ENCODE data around the gene IFT88.

Gene IFT88

GRCh38 chr13:20686863-20687579, 120.1 kb downstream of the IFT88 start:
- no peak for ATAC-seq
- no peak for DNase-seq

DNA sequence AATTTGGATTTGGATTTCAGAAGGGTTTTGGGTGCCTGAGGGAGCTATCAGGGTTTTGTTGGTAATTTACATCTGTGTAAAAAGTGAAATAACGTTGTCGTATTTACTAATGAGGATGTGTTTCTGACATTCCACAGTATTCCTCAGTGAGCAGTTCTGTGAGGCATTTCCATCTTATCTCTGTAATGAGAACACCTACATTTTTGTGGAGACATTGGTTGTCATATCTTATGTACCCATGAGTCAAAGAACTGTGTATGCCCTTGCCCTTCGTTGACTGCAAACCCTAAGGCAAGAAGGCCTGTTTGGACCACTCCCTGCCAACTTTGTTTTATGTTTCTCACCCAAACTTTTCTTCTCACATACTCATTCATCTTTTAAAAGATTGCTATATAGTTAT, 122.3 kb downstream of the IFT88 start:
- ATAC-seq (no peak), DNase-seq (no peak)

DNA sequence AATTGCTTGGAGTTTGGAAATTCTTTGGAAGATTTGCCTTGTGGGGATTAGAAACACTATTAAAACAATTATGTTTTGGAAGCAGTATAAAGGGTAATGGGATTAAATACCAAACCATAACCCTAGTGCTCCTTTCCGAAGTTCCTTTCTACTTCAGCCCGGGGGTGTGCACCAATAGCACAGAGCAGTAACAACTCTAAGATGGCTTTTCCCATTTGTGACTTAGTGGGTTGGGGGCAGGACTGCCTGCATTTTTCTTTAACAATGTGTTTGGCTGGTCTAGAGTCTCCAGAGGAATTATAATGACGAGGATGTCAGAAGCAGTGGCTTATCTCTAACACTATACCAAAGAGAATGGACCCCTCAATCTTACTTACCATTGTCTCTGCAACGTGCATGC, 124.7 kb downstream of the IFT88 start:
- no peak for ATAC-seq
- no peak for DNase-seq

- ATAC-seq, result no peak
- no peak for DNase-seq
These were observed 129.1 kb downstream of the IFT88 start for GRCh38 chr13:20696073-20696472.

DNA sequence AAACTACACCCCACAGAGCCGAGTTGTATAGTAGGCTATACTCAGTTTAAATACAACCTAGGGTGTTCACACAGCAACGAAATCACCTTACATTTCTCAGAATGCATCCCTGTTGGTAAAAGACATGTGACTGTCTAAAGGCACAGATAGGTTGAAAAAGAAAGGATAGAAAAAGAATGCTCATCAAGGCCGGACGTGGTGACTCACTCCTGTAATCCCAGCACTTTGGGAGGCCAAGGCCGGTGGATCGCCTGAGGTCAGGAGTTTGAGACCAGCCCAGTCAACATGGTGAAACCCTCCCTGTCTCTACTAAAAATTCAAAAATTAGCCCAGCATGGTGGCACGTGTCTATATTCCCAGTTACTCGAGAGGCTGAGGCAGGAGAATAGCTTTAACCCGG, 132.8 kb downstream of the IFT88 start:
- ATAC-seq (no peak), DNase-seq (no peak)

DNA sequence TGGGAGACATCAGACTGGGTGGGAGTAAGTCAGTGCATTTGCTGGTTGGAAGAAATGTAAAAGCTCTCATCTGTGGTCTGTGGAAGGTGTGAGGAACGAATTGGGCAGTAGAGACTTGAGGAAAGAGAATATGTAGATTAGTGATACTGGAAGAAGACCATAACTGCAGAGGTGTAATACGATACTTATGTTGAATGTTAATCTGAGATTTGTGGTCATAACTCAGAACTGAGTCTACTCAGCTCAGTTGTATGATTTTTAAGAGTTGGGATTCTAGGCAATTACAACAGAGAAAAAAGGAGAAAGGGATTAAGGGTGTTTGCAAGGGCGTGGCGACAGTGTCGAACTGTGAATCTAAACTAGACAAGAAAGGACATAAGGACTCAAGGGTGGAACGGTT, 133.3 kb downstream of the IFT88 start:
- no peak for ATAC-seq
- DNase-seq, result no peak

DNA sequence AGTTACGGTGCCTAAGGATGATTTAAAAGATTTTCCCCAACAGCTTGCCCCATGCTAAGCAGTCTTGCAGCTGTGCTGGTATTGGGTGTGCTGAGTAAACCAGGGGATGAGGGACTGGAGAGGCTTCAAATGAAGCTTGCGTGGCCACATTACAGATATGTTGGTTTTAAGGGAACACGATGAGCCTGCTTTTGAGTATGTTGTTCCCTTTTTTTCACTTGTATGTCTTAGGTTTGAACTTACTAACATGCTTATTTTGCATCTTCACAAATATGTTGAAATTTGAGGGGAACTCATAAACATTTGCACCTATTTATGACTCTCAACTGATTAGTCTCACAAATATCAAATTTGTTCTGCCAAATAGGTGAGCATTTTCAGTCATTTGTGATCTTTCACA, 134.5 kb downstream of the IFT88 start:
- no peak for DNase-seq
- ATAC-seq, result no peak

DNA sequence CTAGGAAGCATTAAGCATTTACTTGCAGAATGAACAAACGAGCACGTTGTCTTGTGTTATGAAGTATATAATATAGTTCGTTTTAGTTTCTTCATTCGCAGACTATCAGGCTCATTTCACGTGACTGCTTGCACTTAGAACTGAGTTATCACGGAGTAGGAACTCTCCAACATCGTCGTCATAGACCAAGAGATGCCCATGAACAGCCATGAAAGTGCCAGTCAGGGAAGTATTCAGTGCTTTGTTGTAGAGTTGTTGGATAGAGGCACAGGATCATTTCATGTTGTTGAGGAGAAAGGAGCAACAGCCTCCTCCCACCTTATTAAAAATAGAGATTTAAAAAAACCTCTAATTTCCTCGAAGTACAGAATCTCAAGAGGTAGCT, 135.6 kb downstream of the IFT88 start:
- DNase-seq (no peak), ATAC-seq (no peak)

- ATAC-seq (peak; percentile 24), DNase-seq (peak; percentile 52)
These were observed 136.2 kb downstream of the IFT88 start, which contains the start of gene IL17D for GRCh38 chr13:20702915-20703779. Gene IL17D, plus strand, starts transcription at chr13:20703699. Its CDS starts 303 bp downstream, at chr13:20704002.

- ATAC-seq, result peak; percentile 86
- peak; percentile 79 for DNase-seq
These were observed 137.0 kb downstream of the IFT88 start for GRCh38 chr13:20703780-20704458.

- DNase-seq, result no peak
- ATAC-seq, result no peak
These were observed 137.6 kb downstream of the IFT88 start for GRCh38 chr13:20704459-20705069.

DNA sequence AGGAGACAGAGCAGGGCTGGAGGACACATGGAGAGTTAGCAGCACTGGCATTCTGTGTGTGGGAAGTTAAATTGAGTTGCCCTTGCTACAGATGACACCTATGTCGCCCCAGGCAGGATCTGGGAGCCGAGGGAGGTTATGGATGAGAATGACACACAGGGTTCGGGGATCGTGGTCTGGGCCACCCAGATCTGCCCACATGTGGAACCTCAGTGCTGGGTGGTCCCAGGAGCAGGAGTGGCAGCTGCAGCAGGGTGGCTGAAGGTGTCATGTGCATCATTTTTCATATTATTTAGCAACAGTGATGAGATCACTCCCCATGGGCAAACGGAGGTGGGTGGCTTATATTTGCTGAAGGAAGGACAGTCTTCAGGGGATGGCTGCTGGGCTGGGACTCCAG, 139.7 kb downstream of the IFT88 start:
- no peak for ATAC-seq
- no peak for DNase-seq

GRCh38 chr13:20708216-20708615, 141.3 kb downstream of the IFT88 start:
- ATAC-seq (no peak), DNase-seq (no peak)

DNA sequence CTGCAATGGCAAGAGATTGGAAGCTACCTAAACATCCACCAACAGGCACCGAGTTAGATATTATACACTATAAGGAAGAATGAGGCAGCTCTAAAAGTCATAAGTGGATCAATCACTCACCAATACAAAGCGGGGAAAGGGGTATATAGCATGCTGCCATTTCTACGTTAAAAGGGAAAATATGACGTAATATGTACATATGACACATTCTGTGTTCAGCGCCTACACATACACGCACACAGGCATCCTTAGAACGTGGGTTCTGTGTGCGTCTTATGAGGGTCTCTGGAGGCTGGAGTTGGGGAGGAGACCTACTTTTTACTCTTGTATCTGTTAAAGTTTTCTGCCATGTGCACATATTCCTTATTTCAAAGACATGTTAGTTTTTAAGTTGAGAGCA, 142.4 kb downstream of the IFT88 start:
- ATAC-seq (no peak), DNase-seq (no peak)

DNA sequence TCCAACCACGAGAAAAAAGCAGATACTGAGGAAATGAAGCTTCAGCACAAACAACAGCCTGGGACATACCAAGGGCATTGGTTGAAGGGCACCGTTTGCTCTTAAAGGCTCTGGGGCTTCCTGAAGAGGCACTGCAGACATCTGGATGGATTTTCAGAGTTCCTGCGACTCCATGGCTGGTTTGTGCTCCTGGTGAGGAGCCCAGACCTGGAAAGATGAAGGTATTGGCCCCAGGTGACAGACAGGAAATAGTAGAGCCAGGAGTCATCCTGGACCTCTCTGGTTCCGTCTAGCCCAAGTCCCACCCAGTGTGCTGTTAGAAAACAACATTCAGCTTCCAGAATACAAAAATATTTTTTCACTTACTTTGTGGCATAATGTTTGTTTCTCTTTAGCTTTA, 142.8 kb downstream of the IFT88 start:
- ATAC-seq, result no peak
- DNase-seq, result no peak

GRCh38 chr13:20711301-20712044, 144.5 kb downstream of the IFT88 start:
- DNase-seq (no peak), ATAC-seq (peak; percentile 33)

DNA sequence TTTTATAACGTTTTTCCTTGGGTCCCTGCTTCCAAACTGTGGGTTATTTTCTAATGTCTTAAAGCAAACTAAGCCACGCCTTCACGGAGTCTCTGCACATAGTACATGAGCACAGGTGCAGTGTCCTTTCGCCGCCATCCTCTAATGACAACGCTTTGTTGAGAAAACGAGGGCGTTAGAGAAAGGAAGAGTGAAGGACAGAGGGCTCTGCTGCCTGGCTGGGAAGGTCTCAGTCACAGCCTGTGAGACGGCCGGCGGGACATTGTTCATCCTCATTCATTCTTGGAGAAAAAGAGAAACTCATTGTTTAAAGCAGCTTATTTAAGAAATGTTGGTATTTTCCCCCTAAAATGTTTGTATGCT, 146.0 kb downstream of the IFT88 start:
- ATAC-seq, result no peak

DNA sequence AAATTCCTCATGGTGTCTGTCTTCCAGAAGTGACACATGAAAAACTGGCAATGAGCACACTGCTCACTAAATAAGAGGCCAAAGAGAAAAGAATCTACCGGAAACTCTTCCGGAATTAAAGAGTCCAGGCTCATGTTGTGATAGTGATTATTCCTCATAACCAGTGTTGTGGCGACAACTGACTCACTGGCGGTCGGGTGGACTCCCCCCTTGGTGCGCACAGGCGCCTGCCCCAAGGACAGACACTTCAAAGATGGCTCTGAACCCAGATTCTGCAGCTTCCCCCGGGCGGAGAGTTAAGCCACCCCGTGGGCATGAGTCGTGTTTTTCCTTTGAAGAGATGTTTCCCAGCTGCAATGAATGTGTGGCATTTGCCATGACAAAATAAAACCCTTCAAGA, 146.8 kb downstream of the IFT88 start:
- DNase-seq (peak; percentile 23), ATAC-seq (peak; percentile 46)

More for the DNA sequence above, 146.0 kb downstream of the IFT88 start:
- DNase-seq, result no peak

DNA sequence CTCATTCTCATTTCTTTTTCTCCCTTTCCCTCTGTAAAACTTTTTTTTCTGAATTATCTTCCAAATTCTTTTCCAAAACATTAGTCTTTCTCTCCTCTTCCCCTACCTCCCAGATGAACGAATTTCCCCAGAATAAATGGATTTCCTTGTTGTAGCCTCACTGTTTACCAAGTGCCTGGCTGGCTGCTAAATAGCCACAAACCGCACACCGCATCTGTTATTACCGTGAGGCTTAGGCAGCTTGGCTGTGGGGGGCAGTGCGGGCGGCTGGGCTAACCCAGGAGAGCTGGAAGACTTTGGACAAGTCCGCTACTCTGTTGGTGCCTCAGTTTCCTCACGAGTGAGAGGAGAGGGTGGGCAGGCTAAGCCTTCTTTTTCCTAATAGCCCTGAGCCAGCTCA, 147.2 kb downstream of the IFT88 start:
- DNase-seq (no peak), ATAC-seq (no peak)

DNA sequence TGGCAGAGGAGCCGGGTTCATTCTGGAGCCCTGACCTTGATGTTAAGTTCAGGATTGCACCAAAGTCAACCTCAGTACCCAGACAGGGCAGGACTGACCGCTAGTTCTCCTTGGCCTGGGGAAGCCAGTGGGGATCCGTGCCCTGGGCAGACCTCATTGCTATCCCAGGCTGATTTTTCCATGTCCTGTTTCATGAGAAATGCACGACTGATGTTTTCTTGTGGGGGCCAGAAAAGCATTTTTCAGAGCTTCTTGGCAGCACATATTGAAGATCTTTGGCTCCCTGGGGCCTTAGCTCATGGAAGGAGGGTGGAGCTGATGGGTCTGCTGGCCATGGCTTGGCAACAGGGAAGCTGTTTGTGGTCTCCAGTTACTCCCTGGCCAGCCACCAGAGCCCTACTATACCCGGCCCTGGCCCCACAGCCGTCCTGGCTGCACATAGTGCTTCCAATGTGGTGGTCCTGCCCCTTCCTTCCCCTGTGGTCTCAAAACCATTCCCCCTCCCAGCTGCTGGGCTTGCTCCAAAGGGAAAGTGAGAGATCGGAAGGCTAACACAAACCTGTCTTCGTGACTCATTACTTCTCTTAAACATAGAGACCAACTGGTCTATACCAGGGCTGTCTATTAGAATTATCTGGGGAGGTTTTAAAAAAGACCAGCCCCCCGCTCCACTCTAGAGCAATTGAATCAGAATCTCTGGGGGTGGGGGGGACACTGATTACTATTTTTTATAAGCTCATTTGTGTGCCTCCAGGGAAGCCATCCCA, 147.8 kb downstream of the IFT88 start:
- DNase-seq (no peak), ATAC-seq (no peak)

DNA sequence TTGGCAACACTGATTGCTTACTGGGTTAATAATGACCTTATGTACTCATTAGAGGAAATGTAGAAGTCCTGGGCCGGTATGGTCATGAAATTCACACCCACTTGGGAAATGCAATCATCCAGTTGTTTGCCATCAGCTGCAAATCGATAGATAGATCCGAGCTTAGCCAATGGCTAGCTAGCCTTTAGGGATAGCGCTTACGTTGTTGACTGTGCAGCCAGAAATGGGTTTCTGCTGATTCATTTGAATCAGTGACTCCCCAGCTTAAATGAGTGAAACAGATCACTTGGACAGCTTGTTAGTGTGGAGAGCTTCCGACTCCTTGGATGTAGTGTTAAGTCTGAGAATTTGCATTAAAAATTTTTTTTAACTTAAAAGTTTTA, 148.4 kb downstream of the IFT88 start:
- ATAC-seq (no peak), DNase-seq (no peak)
